ENCODE data around the gene KIAA1217.
"Not testable (repeated sequence)": the region's sequence is repeated elsewhere in the genome, so short reads cannot be mapped to it uniquely, and the experiment has no call there.

Gene KIAA1217

DNA sequence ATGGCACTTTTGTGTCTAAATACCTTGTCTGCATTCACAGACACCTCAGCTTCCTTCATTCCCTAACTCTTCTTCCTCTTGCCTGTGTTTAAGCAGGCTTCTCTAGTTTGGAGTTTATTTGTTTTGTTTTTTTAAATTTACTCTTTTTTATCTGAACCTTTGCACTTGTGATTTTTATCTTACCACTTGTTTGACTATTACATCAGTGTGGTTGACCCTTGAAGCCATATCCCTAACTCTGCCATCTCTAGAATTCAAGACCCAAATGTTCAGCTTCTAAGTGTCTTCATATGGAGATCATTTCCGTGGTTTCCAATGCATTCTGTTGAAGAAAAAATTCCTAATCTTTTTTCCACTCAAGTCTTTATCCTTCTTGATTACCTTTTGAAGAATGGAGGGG is 233.3 kb downstream of the KIAA1217 start:
- Histone ChIP-seq H2BK120ac (ENCODE audit: insufficient read depth, low read length, poor library complexity) (no peak overlapping the region), H3K9ac (ENCODE audit: low read length) (no peak overlapping the region), H4K91ac (ENCODE audit: low read depth, low read length) (no peak overlapping the region), H3K79me1 (ENCODE audit: low read length) (peaks cover 8% of the 10 kb centered on the region), H3K4ac (ENCODE audit: low read depth, low read length) (no peak overlapping the region), H3K27me3 (ENCODE audit: insufficient read depth, low read length) (no peaks in the 10 kb centered on the region), H3K23ac (ENCODE audit: low read length) (no peak overlapping the region), H3K14ac (ENCODE audit: low read length) (no peak overlapping the region), H3K18ac (ENCODE audit: low read length) (peak overlapping the region; percentile 78), H4K12ac (ENCODE audit: low read depth, low read length) (no peak overlapping the region), H3K4me3 (ENCODE audit: low read depth, low read length) (no peak overlapping the region), H4K8ac (ENCODE audit: low read depth, low read length) (no peak overlapping the region), H3K36me3 (ENCODE audit: control insufficient read depth in 1 of 2, insufficient read depth in 2 of 2, low read length in 2 of 2) (peaks cover 6 to 24% of the 10 kb centered on the region in 2 experiments), H3K27ac (ENCODE audit: low read depth, low read length) (peak overlapping the region; percentile 70), H3K4me1 (ENCODE audit: control insufficient read depth in 1 of 2, insufficient read depth in 2 of 2, low read length in 2 of 2) (peaks cover 17 to 28% of the 10 kb centered on the region in 2 experiments), H2AK5ac (ENCODE audit: low read length) (no peak overlapping the region), H3K9me3 (ENCODE audit: insufficient read depth, low read depth, low read length) (no peaks in the 10 kb centered on the region), H3K4me2 (ENCODE audit: low read length) (no peak overlapping the region), H2AFZ (ENCODE audit: insufficient read depth, low read length, poor library complexity) (no peak overlapping the region), H3K79me2 (ENCODE audit: control insufficient read depth, insufficient read depth, low read length, poor library complexity) (peaks cover 3% of the 10 kb centered on the region), H2BK12ac (ENCODE audit: low read length) (no peak overlapping the region), H2BK5ac (ENCODE audit: low read depth, low read length, poor library complexity) (no peak overlapping the region)
- DNase-seq = no peak
- WGBS (ENCODE audit: extremely low coverage, insufficient coverage, insufficient read length) = no CpG with 5 or more reads among the region's 1 CpG

DNA sequence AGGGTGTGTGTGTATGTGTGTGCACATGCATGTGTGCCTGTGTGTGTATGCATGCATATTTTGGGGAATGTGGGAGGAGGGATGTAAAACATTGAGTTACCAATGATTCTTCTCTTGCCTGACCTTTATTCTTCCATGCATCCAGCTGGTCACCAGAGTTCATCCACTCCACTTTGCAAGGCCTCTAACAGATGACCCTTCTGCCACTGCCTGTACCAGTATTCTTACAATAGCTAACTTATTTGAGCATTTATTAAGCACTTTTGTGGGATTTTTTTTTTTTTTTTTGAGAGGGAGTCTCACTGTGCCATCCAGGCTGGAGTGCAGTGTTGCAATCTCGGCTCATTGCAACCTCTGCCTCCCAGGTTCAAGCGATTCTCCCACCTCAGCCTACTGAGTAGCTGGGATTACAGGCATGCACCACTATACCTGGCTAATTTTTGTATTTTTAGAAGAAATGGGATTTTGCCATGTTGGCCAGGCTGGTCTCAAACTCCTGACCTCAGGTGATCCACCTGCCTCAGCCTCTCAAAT is 233.8 kb downstream of the KIAA1217 start:
- H4K91ac ChIP-seq (ENCODE audit: low read depth, low read length); H3K9ac ChIP-seq (ENCODE audit: low read length); H4K8ac ChIP-seq (ENCODE audit: low read depth, low read length); H3K79me1 ChIP-seq (ENCODE audit: low read length); H3K14ac ChIP-seq (ENCODE audit: low read length); H4K12ac ChIP-seq (ENCODE audit: low read depth, low read length); H3K4me3 ChIP-seq (ENCODE audit: low read depth, low read length); H3K9me3 ChIP-seq (ENCODE audit: insufficient read depth, low read depth, low read length); H3K23ac ChIP-seq (ENCODE audit: low read length); H2AFZ ChIP-seq (ENCODE audit: insufficient read depth, low read length, poor library complexity); H2BK12ac ChIP-seq (ENCODE audit: low read length); H3K27ac ChIP-seq (ENCODE audit: low read depth, low read length); H2BK120ac ChIP-seq (ENCODE audit: insufficient read depth, low read length, poor library complexity); H2AK5ac ChIP-seq (ENCODE audit: low read length); H3K4me2 ChIP-seq (ENCODE audit: low read length); H2BK5ac ChIP-seq (ENCODE audit: low read depth, low read length, poor library complexity); H3K4ac ChIP-seq (ENCODE audit: low read depth, low read length); DNase-seq; H3K27me3 ChIP-seq (ENCODE audit: insufficient read depth, low read length); H3K79me2 ChIP-seq (ENCODE audit: control insufficient read depth, insufficient read depth, low read length, poor library complexity): not testable (repeated sequence)
- no CpG with 5 or more reads among the region's 2 CpGs for WGBS (ENCODE audit: extremely low coverage, insufficient coverage, insufficient read length)
- H3K4me1 ChIP-seq (ENCODE audit: control insufficient read depth in 1 of 2, insufficient read depth in 2 of 2, low read length in 2 of 2) = peaks cover 17 to 25% of the 10 kb centered on the region in 2 experiments
- H3K36me3 ChIP-seq (ENCODE audit: control insufficient read depth in 1 of 2, insufficient read depth in 2 of 2, low read length in 2 of 2) = peaks cover 4 to 24% of the 10 kb centered on the region in 2 experiments
- H3K18ac ChIP-seq (ENCODE audit: low read length) = peak overlapping the region; percentile 78

DNA sequence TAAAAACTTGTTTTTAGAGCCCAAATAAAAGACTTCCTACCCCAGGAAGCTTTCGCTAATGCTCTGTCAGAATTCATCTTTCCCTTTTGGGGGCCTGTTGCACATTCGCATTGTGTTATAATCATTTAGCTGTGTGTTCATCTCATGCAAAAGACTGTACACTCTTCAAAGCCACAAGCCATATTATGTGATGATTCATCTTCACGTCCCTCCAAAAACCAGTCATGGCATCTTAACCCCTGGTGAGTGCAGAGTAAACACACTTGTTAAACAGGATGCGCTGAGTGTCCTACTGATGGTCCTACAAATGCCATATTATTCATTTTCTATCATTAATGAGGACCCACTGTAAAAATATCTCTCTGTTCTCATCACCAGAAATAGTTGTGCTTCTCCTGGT is 235.4 kb downstream of the KIAA1217 start:
- H3K27me3 ChIP-seq (ENCODE audit: insufficient read depth, low read length) = no peaks in the 10 kb centered on the region
- H3K4me1 ChIP-seq (ENCODE audit: control insufficient read depth in 1 of 2, insufficient read depth in 2 of 2, low read length in 2 of 2) = peaks cover 20 to 25% of the 10 kb centered on the region in 2 experiments
- no peak overlapping the region for H3K27ac ChIP-seq (ENCODE audit: low read depth, low read length)
- no peak overlapping the region for H4K91ac ChIP-seq (ENCODE audit: low read depth, low read length)
- no peak overlapping the region for H2AFZ ChIP-seq (ENCODE audit: insufficient read depth, low read length, poor library complexity)
- H2AK5ac ChIP-seq (ENCODE audit: low read length) = no peak overlapping the region
- H3K9ac ChIP-seq (ENCODE audit: low read length) = no peak overlapping the region
- no peak overlapping the region for H2BK5ac ChIP-seq (ENCODE audit: low read depth, low read length, poor library complexity)
- H3K18ac ChIP-seq (ENCODE audit: low read length) = no peak overlapping the region
- no peak overlapping the region for H2BK12ac ChIP-seq (ENCODE audit: low read length)
- no CpG with 5 or more reads among the region's 4 CpGs for WGBS (ENCODE audit: extremely low coverage, insufficient coverage, insufficient read length)
- no peak overlapping the region for H3K4me2 ChIP-seq (ENCODE audit: low read length)
- H3K79me2 ChIP-seq (ENCODE audit: control insufficient read depth, insufficient read depth, low read length, poor library complexity) = peaks cover 6% of the 10 kb centered on the region
- no peak overlapping the region for H2BK120ac ChIP-seq (ENCODE audit: insufficient read depth, low read length, poor library complexity)
- peaks cover 10% of the 10 kb centered on the region for H3K79me1 ChIP-seq (ENCODE audit: low read length)
- DNase-seq = no peak
- no peak overlapping the region for H4K12ac ChIP-seq (ENCODE audit: low read depth, low read length)
- no peak overlapping the region for H3K4me3 ChIP-seq (ENCODE audit: low read depth, low read length)
- H3K23ac ChIP-seq (ENCODE audit: low read length) = no peak overlapping the region
- H3K9me3 ChIP-seq (ENCODE audit: insufficient read depth, low read depth, low read length) = no peaks in the 10 kb centered on the region
- no peak overlapping the region for H3K14ac ChIP-seq (ENCODE audit: low read length)
- no peak overlapping the region for H4K8ac ChIP-seq (ENCODE audit: low read depth, low read length)
- H3K36me3 ChIP-seq (ENCODE audit: control insufficient read depth in 1 of 2, insufficient read depth in 2 of 2, low read length in 2 of 2) = peaks cover 4 to 27% of the 10 kb centered on the region in 2 experiments
- no peak overlapping the region for H3K4ac ChIP-seq (ENCODE audit: low read depth, low read length)

DNA sequence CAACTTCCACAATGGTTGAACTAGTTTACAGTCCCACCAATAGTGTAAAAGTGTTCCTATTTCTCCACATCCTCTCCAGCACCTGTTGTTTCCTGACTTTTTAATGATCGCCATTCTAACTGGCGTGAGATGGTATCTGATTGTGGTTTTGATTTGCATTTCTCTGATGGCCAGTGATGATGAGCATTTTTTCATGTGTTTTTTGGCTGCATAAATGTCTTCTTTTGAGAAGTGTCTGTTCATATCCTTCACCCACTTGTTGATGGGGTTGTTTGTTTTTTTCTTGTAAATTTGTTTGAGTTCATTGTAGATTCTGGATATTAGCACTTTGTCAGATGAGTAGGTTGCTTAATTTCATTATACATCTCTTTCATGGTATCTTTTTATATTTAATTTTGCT is 237.0 kb downstream of the KIAA1217 start:
- not testable (repeated sequence) for H2BK5ac ChIP-seq (ENCODE audit: low read depth, low read length, poor library complexity); H3K23ac ChIP-seq (ENCODE audit: low read length); H4K8ac ChIP-seq (ENCODE audit: low read depth, low read length); H3K27me3 ChIP-seq (ENCODE audit: insufficient read depth, low read length); H2AK5ac ChIP-seq (ENCODE audit: low read length); H3K27ac ChIP-seq (ENCODE audit: low read depth, low read length); H3K18ac ChIP-seq (ENCODE audit: low read length); DNase-seq; H2BK120ac ChIP-seq (ENCODE audit: insufficient read depth, low read length, poor library complexity); H3K79me2 ChIP-seq (ENCODE audit: control insufficient read depth, insufficient read depth, low read length, poor library complexity); H3K4me2 ChIP-seq (ENCODE audit: low read length); H3K9ac ChIP-seq (ENCODE audit: low read length); H4K91ac ChIP-seq (ENCODE audit: low read depth, low read length); H3K14ac ChIP-seq (ENCODE audit: low read length); H3K4ac ChIP-seq (ENCODE audit: low read depth, low read length); H2AFZ ChIP-seq (ENCODE audit: insufficient read depth, low read length, poor library complexity); H3K9me3 ChIP-seq (ENCODE audit: insufficient read depth, low read depth, low read length); H3K4me3 ChIP-seq (ENCODE audit: low read depth, low read length); H4K12ac ChIP-seq (ENCODE audit: low read depth, low read length); H2BK12ac ChIP-seq (ENCODE audit: low read length); H3K79me1 ChIP-seq (ENCODE audit: low read length)
- WGBS (ENCODE audit: extremely low coverage, insufficient coverage, insufficient read length) = no CpG with 5 or more reads among the region's 2 CpGs
- H3K4me1 ChIP-seq (ENCODE audit: control insufficient read depth in 1 of 2, insufficient read depth in 2 of 2, low read length in 2 of 2) = peaks cover 11 to 12% of the 10 kb centered on the region in 2 experiments
- peaks cover 2 to 15% of the 10 kb centered on the region in 2 experiments for H3K36me3 ChIP-seq (ENCODE audit: control insufficient read depth in 1 of 2, insufficient read depth in 2 of 2, low read length in 2 of 2)
